HG02981 (cell line): ENCODE results near the gene AJAP1.
A peak's percentile ranks its signal among the peaks of the same experiment; 100 is the strongest.

ENCODE experiments used
- ATAC-seq: cut with Tn5 transposase; IDR thresholded peaks from one replicate; pipeline ENCODE4 v1.9.1; 2021; ENCODE audit warnings: mild to moderate bottlenecking, moderate library complexity; ENCODE audit not compliant: unreplicated experiment

Gene AJAP1

DNA sequence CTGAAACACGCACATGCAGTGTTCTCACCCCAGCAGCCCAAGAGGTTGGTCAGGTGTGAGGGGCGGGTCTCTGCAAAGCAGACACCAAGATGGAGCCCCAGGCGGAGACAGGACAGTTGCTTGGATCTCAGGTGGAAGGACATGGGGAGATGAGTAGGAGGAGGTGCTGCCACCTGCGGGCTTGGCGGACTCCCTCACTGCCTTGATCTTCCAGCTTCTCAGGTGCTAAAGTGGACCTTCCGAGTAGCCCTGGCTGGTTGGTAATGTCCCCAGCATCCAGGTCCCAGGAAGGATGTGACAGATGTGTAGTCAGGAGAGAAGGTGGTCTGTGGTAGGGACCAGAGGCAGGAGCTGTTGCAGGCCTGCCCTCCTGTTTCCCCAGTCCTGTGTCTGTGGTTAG lies 114.1 kb downstream of the AJAP1 start:
- ATAC-seq: no peak

DNA sequence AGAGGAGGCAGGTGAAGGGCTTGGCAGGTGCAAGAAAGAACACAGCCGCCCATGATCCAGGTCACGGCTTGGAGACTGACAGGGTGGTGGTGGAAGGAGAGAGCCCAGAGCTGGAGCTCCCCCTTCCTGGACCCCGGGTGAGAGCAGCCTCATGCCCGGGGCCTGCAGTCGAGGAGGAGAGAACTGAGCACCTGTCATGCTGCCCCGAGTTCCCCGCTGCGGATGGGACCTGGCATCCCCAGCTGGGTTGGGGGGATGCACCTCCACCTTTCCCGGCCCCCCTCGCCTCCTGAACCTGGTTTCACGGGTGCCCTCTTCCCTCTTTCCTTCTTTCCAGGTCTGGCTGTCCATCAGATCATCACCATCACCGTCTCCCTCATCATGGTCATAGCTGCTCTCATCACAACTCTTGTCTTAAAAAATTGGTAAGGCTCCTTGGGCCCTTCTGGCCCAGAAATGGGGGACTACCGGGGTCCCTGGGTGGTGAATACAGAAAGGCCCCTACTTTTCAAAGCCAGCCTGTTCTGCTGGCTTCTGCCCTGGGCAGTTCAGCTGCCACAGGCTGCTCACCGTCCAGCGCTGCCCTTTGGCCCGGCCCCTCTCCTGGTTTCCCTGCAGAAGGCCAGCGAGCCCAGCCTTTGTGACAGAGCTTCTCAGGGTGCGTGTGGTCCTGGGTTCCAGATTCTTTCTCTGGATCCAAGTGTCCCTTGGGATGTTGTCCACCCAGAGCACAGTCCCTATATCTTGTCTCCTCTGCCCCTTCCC lies 115.3 kb downstream of the AJAP1 start:
- ATAC-seq: no peak

DNA sequence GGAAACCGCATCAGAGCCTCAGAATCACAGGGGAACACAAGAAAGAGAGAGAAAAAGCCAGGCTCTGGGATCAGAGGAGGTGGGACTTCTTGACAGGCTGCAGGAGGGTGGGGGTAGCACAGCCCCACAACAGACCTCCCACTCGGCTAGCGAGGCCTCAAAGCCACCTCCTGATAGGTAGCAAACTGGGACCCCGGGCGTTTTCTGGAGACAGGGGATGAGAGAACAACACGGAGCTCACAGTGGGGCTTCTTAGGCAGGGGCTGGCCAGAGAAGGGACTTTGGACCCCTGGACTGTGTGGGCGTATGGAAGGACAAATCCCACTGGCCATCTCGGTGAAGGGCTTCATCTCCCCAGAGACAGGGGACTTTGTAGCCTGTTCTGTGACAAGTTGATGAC lies 116.3 kb downstream of the AJAP1 start:
- ATAC-seq: no peak

DNA sequence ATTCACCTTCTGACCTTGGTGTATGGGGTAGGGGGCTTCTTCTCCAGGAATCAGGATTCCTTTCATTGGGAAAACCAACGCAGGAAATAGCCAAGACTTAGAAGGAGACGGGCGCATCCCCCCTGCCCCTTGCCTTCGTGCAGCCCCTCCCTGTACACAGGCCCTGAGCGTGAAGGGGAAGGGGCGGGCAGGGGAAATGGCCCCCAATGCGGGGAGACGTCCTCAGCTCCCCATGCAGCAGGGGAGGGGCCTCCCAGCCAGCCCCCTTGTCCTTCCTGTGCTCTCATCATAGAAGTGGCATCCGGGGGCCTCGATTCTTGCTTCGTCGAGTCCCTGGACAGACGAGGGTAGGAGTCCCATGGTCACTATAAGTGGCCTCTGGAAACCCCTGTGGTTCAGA lies 116.9 kb downstream of the AJAP1 start:
- no peak for ATAC-seq

DNA sequence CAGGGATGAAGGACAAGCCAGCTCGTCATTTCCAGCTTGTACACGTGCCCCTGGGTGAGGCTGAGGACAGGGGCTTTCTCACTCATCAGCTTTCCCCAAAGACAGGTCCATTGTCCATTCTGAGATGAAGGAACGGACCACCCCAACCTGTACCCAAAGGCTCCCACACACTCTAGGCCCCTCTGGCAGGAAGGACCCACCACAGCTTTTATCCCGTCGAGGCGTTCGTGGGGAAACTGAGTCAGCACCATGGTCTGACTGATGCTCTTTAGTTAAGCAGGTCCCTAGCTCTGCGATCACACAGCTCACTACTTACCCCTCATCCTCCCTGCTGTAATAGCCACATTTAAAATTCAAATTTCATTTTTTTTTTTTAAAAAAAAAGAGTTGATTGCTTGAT lies 117.3 kb downstream of the AJAP1 start:
- ATAC-seq: no peak

DNA sequence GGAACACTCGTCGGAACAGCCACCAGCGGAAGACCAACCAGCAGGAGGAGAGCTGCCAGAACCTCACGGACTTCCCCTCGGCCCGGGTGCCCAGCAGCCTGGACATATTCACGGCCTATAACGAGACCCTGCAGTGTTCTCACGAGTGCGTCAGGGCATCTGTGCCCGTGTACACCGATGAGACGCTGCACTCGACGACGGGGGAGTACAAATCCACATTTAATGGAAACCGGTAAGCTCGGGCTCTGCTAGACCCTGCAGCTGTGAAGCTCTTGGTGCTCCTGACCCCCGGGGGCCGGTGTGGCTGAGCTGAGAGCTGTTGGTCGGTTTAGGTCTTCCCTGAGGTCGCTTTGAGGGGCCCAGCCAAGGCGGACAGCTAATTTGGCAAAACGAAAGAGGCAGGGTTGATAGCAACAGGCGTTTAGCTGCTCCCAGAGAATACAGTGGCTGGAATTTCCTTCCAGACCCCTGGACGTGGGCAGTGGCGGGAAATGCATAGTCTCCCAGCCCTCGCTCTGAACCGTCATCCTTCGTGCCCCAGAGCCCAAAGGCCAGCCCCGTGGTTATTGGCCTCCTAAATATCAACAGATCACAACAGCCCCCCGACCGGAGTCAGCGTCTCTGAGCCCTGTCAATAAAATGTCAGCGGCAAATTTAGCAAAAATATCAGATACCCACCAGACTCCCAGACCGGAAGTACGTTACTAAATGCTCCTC lies 118.0 kb downstream of the AJAP1 start:
- ATAC-seq: no peak

DNA sequence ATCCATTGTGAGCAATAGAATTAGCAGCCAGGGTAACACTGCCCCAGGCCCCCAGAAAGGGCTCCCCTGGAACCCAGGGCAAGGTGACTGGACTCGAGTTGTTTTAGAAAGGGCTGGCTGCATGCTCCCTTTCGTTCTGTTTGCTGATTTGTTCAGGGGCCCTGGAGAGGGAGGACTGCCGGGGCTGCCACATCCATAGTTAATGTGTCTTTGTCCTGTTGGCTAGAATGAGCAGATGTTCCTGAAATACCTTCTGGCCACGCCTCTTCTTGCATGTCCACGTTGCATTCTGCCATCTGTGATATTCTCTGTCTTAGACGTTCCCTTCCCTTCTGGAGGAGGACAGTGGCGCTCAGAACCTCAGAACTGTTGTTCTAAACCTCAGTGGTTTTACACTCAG lies 118.8 kb downstream of the AJAP1 start:
- ATAC-seq: no peak

DNA sequence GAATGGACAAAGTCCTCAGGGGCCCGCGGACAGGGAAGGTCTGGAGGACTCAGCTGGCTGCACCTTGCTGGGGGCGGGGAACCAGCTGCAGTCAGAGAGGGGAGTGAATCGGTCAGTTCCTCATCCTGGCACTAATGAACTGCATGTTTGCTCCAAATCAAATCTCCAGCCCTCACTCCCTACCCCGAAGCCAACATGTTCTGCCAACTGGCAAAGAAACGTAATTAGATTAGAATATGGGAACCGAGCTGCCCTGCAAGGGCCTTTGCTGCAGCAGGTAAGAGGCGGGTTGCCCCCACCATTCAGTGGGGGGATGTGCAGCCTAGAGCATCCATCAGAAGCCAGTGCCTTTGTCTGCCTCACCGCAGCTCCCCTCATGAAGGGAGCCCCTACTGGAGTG lies 121.1 kb downstream of the AJAP1 start:
- ATAC-seq: no peak

DNA sequence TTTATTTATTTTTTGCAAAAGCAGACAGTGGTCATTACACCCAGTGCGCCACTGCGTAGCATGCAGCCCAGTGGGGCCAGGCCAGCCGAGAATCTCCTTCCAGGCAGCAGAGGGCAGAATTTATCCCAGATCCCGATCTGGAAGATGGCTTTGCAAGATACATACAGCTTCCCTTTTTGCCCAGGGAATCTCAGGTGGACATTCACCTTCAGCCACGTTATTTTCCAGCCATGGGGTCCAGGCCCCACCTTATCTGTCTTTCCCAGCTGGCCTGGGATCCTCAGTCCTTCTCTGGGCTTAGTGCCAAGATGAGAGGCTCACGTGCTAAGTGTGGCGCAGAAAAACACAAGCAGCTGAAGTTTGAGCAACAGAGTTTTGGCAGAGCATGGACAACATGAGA lies 123.6 kb downstream of the AJAP1 start:
- no peak for ATAC-seq

DNA sequence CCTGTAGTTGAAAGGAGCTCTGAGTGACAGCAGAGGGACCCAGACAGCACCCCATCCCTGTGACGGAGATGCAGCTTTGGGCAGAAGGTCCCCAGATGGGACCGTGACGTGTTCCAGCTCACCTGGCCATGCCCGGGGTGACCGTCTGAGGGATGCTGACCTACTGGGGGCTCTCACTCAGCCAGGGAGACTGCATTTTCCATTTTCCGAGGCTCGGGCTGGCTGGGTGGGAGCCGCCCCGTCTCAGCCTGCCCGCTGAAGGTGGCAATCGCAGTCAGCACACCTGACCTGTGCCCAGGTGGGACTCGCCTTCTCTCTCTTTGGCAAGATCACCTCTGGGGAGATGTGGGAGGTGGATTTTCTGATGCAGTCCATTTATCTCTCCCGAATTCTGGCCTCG lies 127.2 kb downstream of the AJAP1 start:
- no peak for ATAC-seq

DNA sequence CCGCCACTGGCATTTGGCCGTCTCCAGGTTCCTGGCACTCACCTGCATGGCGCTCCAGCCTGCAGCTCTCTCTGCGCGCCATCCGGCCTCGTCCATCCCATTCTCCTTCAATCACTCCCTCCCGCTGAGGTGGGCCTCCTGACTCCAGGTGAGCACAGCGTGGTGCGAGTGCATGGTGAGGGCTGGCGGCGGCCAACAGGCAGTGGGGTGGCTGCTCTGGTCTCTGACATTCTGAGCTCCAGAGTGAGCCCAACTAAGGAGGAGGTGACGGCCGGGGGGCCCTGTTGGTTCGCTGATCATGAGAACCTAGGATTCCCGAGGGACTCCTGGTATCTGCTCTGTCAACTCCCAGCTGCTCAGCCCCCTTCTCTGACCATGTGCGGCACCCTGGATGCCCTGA lies 130.4 kb downstream of the AJAP1 start:
- no peak for ATAC-seq

DNA sequence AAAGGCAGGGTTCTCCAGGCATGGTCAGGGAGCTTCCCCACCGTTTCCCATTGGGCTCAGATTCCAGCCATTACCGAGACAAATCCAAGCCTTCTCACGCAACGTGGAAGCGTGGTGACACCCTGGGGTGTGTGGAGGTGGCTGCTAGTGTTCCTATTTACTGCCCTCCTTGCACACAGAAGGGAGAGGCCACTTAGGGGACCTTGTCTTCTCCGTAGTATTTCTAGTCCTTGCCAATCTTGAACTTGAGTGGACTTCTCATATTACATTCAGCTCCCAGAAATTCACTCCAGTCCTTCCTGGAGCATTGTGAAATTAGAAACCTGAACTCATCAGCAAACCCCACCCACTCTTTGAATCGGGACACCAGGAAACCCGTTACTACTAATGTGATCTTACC lies 131.6 kb downstream of the AJAP1 start:
- no peak for ATAC-seq

DNA sequence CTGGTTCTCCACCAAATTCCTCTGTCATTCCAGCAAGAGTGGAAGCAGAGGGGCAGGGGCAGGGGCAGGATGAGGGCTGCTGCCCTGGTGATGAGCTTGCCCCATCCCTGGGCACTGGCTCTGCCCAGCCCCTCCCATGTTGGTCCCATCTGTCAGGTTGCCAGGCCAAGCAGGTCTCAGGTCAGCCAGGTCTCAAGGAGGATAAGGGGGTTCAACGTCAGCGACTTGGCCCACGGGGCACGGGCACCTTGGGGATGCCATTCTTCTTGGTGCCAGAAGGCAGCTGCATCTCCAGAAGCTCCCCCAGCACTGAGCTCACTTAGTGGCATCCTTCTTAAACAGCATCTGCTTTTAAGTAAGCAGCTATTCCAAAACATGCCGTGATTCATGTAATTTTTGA lies 133.1 kb downstream of the AJAP1 start:
- ATAC-seq: no peak

DNA sequence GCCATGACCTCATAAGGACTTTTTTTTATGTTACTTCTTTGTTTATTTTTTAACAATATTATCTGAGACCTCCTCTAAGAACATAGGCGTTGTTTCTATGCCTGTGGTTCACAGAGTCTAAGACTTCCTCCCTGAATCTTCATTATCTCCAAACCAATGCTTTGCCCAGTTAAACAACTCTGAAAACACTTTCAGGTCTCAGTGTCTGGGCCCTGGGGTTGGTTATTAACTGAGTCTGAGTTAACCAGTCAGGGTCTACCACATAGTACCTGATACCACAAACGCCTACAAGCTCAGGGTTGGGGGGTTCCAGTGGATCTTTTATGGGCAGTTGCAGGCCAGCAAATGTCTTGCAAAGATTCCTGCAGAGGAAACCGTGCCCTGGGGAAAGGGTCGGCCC lies 138.2 kb downstream of the AJAP1 start:
- peak; percentile 58 for ATAC-seq

DNA sequence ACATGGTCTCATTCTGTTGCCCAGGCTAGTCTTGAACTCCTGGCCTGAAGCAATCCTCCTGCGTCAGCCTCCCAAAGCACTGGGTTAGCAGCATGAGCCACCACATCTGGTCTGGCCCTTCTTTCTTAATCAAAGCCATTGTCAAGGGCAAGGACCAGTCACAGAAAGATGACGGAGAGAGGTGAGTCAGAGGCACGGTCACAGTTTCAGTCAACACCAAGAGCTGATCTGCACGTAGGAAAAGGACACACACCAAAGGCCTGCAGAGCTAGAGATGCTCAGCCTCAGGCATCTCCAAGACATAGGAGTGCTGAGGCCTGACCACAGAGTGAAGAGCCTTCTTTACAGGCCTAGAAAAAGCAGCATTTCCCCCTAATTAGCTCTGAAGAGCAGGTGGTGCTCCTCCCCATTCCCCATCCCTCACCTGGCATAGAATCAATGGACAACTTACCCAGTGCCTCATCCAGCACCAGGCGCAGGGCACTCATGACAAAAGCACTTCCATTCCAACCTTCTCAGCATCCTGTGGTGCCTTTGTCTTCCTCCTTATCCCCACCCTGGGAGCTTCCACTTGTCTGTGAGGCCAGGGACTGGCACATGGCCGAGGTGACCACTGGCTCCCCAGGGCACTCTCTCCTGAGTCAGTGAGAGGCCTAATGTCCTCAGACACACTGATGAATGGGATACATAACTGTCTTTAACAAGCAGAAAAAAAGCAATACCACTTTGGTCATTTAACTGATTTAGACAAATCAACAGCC lies 139.8 kb downstream of the AJAP1 start:
- ATAC-seq: no peak

DNA sequence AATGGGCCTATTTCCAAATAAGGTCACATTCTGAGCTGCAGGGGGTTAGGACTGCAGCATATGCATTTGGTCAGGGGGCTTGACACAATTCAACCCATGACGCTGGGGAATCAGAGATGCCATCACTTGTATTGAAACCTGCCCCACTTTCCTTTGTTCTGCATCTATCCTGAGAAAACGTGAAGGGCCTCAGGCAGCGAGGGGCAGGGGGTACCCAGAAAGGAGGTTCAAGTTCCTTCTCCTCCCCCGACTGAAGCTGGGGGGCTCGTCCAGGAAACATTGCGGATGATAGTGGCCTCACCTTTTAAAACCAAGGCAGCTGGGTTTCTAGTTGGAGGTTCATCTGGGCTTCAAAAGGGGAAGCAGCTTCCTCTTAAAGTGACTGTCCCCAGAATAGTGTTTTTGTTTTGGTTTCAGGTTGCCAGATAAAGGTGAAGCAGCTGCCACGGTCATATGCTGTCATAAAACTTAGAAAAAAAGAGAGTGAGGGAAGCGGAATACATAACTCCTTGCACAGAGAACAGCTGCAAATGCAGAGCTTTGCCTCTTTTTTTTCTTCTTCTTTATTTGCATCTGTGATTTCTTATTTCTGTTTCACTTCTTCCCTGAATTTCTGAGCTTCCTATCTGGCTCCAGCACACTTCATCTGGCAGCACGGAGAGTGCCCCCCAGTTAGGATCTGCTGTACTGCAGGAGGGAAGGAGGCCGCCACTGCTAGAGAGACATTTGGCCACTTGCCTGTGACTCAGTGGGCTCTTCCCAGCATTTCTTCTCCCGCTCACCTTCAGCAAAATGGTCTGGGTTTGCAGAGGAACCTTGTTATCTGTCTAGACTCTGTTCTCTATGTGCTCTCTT lies 142.0 kb downstream of the AJAP1 start:
- peak; percentile 73 for ATAC-seq

DNA sequence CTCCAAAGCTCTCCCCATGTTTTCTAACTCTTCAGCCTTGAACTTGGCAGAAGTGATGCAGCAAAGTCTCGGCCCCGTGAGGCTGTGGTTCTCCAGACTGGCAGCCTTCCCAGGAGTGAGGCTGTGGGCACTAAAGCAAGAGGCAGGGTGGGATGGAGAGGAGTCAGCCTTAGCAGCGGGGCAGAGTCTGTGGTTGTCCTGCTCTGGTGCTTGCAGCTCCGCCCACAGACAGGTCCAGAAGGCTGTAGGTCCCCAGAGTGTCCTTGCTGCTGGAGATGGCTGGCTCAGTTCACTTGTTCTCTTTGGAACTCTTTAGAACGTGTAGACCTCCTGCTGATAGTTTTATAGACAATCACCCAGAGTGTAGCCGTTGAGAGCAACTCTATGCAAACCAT lies 142.6 kb downstream of the AJAP1 start:
- no peak for ATAC-seq

DNA sequence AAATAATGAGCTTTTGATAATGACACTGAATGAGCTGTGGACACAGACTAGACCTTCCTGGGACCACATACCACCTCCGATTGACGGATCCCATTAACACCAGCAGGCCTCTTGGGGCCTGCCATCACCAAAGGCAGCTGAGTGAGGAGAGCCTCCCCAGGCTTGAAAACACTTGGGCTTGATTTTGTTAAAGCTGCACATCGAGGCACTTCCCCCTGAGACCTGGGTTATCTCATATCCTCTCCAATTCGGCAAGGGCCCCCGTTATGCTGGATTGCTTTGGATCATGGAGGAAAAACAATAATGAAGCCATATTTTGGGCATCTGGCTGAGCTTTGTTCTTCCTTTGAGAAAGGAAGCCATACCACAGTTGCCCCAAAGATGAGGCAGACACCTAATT lies 143.0 kb downstream of the AJAP1 start:
- ATAC-seq: no peak

DNA sequence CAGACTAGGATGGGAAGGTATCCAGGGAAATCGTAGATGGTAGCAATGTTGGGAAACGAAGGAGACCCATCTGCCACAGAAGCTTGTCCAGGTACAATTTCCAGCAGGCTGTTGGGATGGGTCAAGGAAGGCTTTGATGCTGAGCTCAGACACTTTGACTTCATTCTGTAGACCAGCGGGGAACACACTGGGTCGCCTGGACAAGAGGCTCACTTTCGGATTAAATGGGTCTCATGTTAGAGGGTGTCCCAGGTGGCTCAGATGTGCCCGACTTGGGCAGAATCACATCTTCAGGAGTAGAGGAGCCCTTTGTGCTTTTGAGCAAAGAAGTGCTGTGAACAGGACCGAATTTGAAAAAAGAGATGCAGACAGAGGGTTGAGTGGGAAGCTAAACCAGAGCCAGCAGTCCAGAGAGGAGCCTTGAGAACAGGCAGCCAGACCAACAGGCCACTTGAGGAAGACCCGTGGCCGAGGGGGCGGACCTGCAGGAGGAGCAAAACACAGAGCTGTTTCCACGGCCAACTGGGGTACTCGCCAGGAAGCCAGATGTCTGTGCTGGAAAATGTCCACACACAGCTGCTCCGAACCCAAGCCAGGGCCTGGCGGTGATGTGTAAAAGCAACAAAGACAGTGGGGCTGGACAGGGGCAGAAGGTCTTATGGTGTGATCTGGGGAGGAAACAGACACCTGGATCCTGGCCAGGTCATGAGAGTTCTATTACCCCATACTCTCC lies 146.9 kb downstream of the AJAP1 start:
- no peak for ATAC-seq

DNA sequence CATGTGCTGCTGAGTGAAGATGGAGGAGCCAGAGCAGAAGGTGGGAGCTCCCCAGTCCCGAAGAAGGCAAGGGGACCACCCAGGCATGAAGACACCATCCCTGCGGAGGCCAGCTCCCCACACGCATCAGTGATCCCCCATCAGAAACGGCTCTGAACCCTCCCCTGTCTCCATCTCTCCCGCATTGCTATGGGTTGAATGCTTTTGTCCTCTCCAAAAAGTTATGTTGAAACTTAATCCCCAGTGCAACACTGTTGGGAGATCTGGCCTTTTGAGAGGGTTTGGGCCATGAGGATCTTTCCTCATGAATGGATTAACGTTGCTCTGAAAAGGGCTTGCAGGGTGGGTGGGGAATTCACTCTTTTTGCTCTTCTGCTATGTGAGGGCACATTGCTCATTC lies 147.6 kb downstream of the AJAP1 start:
- ATAC-seq: no peak
